WI38 (cell line): ENCODE data around the gene NEAT1.

Experiments
- H3K4me3 ChIP-seq: 2 replicates; pipeline ENCODE4 v1.5.1; 2011; ENCODE audit warnings: low read depth, mild to moderate bottlenecking, control low read depth, low read length
- TF ChIP-seq, protein P1 (sequence below): IDR thresholded peaks from 2 replicates; pipeline ENCODE4 v1.5.1; 2012; ENCODE audit warnings: low read depth, mild to moderate bottlenecking, control low read depth, low read length

NEAT1 gene

DNA sequence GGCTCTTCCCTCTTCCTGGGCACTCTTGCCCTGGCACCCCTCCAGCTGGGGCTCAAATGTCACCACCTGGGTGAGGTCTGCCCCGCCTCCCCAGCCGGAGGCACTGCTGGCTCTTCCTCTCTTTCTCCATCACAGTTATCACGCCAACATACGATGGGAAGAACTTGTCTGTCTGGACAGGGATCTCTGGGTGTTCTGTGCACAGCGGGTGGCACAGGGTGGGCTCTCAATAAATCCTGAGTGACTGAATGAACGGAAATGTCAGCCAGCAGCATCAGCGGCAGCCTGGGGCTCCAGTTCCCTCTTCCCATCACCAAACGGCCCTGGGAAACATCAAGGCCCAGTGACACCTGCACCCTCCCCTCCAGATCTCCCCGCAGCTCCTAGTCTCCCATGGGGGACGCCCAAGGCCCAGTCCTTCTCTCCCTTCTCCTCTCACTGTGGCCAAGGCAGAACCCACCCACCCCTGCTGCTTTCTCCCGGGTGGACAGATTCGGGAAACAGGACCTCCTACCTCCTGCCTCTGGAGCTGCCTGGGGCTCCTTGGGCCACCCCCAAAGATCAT lies 39.7 kb upstream of the NEAT1 start:
- H3K4me3 ChIP-seq, result peak overlapping the region; percentile 54
- TF ChIP-seq, protein P1, sequence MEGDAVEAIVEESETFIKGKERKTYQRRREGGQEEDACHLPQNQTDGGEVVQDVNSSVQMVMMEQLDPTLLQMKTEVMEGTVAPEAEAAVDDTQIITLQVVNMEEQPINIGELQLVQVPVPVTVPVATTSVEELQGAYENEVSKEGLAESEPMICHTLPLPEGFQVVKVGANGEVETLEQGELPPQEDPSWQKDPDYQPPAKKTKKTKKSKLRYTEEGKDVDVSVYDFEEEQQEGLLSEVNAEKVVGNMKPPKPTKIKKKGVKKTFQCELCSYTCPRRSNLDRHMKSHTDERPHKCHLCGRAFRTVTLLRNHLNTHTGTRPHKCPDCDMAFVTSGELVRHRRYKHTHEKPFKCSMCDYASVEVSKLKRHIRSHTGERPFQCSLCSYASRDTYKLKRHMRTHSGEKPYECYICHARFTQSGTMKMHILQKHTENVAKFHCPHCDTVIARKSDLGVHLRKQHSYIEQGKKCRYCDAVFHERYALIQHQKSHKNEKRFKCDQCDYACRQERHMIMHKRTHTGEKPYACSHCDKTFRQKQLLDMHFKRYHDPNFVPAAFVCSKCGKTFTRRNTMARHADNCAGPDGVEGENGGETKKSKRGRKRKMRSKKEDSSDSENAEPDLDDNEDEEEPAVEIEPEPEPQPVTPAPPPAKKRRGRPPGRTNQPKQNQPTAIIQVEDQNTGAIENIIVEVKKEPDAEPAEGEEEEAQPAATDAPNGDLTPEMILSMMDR, result no peak

DNA sequence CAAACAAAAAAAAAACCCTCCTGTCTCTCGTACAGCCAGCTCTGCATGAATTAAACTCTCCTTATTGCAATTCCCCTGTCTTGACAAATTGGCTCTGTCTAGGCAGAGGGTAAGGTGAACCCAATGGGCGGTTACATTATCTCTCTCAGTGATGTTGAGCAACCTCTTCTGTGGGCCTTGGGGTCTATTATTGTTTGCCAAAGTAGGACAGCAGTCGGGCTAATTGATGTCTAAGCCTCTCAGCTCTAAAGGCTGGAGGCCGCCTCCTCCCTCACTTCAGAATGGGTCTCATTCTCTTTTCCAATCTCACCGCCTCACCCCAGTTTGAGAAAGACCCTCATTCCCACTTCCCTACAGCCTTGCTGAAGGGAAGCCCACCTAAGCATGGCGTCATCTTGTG lies 38.8 kb upstream of the NEAT1 start:
- TF ChIP-seq, protein P1, result no peak
- H3K4me3 ChIP-seq, result no peak overlapping the region

- no peak overlapping the region for H3K4me3 ChIP-seq
- TF ChIP-seq, protein P1, result no peak
These were observed 38.2 kb upstream of the NEAT1 start for GRCh38 chr11:65384301-65384889.

GRCh38 chr11:65386307-65387140 lies 36.1 kb upstream of the NEAT1 start, which contains the start of gene FRMD8:
Gene FRMD8, plus strand, starts transcription at chr11:65386637. Its CDS starts 400 bp downstream, at chr11:65387037.
- TF ChIP-seq, protein P1, result no peak
- H3K4me3 ChIP-seq, result peak within 1 kb of the TSS; percentile 93

GRCh38 chr11:65388731-65389130 lies 33.9 kb upstream of the NEAT1 start:
- TF ChIP-seq, protein P1, result no peak
- peak overlapping the region; percentile 18; the same call in 1 of the 2 replicates for H3K4me3 ChIP-seq

DNA sequence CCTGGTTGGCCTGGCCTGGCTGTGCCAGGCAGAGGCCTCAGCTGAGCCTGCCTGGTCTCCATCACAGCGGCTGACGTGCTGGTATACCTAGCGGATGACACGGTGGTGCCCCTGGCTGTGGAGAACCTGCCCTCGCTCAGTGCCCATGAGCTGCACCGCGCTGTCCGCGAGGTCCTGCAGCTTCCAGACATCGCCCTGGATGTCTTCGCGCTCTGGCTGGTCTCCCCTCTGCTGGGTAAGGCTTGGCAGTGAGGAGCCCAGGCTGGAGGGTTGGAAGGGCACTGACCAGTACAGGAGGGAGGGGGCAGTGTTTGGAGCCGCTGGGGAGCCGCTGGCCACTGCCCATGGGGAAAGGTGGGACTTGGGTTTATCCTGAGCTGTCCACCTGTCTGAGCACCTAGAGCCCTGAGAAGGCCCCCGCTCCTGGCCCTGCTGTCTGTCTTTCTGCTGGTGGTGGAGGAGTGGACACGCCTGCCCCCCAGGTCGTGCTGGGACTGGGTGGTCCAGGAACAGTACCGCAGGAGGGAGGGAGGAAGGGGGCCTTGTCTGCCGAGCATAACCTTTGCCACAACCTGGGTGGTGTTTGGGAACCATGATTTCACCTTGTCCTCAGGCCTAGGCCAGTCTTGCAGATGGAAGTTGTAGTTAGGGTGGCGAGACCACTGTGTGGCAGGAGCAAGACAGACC lies 33.2 kb upstream of the NEAT1 start:
- H3K4me3 ChIP-seq, result no peak overlapping the region

More for the DNA sequence above, 33.2 kb upstream of the NEAT1 start:
- TF ChIP-seq, protein P1, result no peak
